GM12878 (cell line): ENCODE results near the gene MARCHF6. TPM values are rescaled to one million over a fixed set of nuclear protein-coding genes. Genes with fewer than 3 reads are reported as not detected.

Experiments
- ATAC-seq: fragments of 200-7000 bp; cut with Tn5 transposase; 3 replicates; pipeline ENCODE4 v1.9.1; 2020; ENCODE audit warnings: mild to moderate bottlenecking, moderate library complexity
- BruUV-seq: library from RNA; stranded (reverse); fragments of 400-500 nt; replicated peaks from 2 replicates; lab custom pipeline; 2021; lab: Mats Ljungman, UMichigan
- CTCF ChIA-PET: fragments of 300-600 bp; sonication (Branson Sonifier 250); formaldehyde crosslinking; extraction: SDS; loops from one replicate; lab custom pipeline; 2021; ENCODE audit warnings: inconsistent platforms; lab: Yijun Ruan, JAX
- POLR2A ChIA-PET: fragments of 350-600 bp; formaldehyde crosslinking; extraction: SDS; loops from one replicate; lab custom pipeline; 2021; ENCODE audit warnings: inconsistent platforms; lab: Charles Lee
- RAD21 ChIA-PET: fragments of 300-600 bp; sonication (Branson Sonifier 250); formaldehyde crosslinking; loops from one replicate; lab custom pipeline; 2023; ENCODE audit warnings: antibody characterized with exemption; ENCODE audit not compliant: unreplicated experiment; lab: Charles Lee
- SMC1A ChIA-PET: fragments of 300-600 bp; sonication (Branson Sonifier 250); formaldehyde crosslinking; loops from one replicate; lab custom pipeline; 2023; ENCODE audit not compliant: unreplicated experiment, uncharacterized antibody; lab: Charles Lee
- DNase-seq: peaks from one replicate; pipeline ENCODE4 v3.0.0-alpha.2; 2011; ENCODE audit warnings: low read depth, low spot score
- FAIRE-seq: peaks from 3 replicates; lab custom pipeline; 2011; peaks lifted over from hg19 to GRCh38; lab: Jason Lieb, UNC
- H2AFZ ChIP-seq: 2 replicates; pipeline ENCODE4 v1.6.0; 2011; ENCODE audit warnings: low read depth, low read length, control low read depth; ENCODE audit not compliant: control insufficient read depth
- H3K27ac ChIP-seq: 2 replicates; pipeline ENCODE4 v1.5.1; 2011; ENCODE audit warnings: control low read depth; ENCODE audit not compliant: control insufficient read depth, insufficient read depth
- H3K27me3 ChIP-seq, 2 experiments: replicated peaks in 1 of 2; 2 replicates each; pipeline versions ENCODE4 v1.6.0 to v1.6.1; 2011; ENCODE audit warnings: low read length in 1 of 2; ENCODE audit not compliant: control insufficient read depth in 2 of 2, insufficient read depth in 2 of 2
- H3K36me3 ChIP-seq, 2 experiments: 2 replicates each; pipeline ENCODE4 v1.5.1; 2011; ENCODE audit warnings: low read length in 1 of 2; ENCODE audit not compliant: control insufficient read depth in 2 of 2, insufficient read depth in 2 of 2
- H3K4me1 ChIP-seq: 2 replicates; pipeline ENCODE4 v1.6.1; 2011; ENCODE audit warnings: mild to moderate bottlenecking, low read length, moderate library complexity, mixed read lengths; ENCODE audit not compliant: control insufficient read depth, insufficient read depth
- H3K4me2 ChIP-seq: 2 replicates; pipeline ENCODE4 v1.6.0; 2011; ENCODE audit warnings: control low read depth; ENCODE audit not compliant: control insufficient read depth, insufficient read depth
- H3K4me3 ChIP-seq: fragments of 200-600 bp; sonication (generic); 2 replicates; pipeline ENCODE4 v1.5.1; 2016
- H3K79me2 ChIP-seq: 2 replicates; pipeline ENCODE4 v1.6.0; 2011; ENCODE audit warnings: low read length; ENCODE audit not compliant: control insufficient read depth, insufficient read depth
- H3K9ac ChIP-seq: 2 replicates; pipeline ENCODE4 v1.8.0; 2011; ENCODE audit warnings: low read length, control low read depth, mixed read lengths; ENCODE audit not compliant: control insufficient read depth, insufficient read depth
- H3K9me3 ChIP-seq: replicated peaks from 3 replicates; pipeline ENCODE4 v1.5.1; 2011; ENCODE audit warnings: mild to moderate bottlenecking, low read length; ENCODE audit not compliant: control insufficient read depth, insufficient read depth
- H4K20me1 ChIP-seq: 2 replicates; pipeline ENCODE4 v1.6.0; 2011; ENCODE audit not compliant: control insufficient read depth, insufficient read depth
- GATAD2B ChIP-seq: fragments of 450-650 bp; conservative IDR thresholded peaks from 2 replicates; pipeline ENCODE4 v1.6.1; 2017; ENCODE audit warnings: low read depth, mild to moderate bottlenecking, moderate library complexity
- POLR2AphosphoS5 ChIP-seq: IDR thresholded peaks from 2 replicates; pipeline ENCODE4 v1.6.1; 2011; ENCODE audit warnings: mild to moderate bottlenecking, low read length, inconsistent platforms
- SMAD1 ChIP-seq: fragments of 450-650 bp; IDR thresholded peaks from 2 replicates; pipeline ENCODE4 v1.6.1; 2018; ENCODE audit warnings: mild to moderate bottlenecking, low read depth; ENCODE audit not compliant: partially characterized antibody
- SRF ChIP-seq, 2 experiments: IDR thresholded peaks; 2 replicates each; pipeline ENCODE4 v1.6.1; 2011; ENCODE audit warnings: low read depth in 2 of 2, low read length in 2 of 2, mild to moderate bottlenecking in 1 of 2, moderate library complexity in 1 of 2
- WGBS: methylation state at CpG from one replicate; pipeline ENCODE4 v1.1.6; 2016; ENCODE audit warnings: low lambda C conversion rate; ENCODE audit not compliant: insufficient replicate concordance, insufficient coverage; ENCODE audit errors: missing lambda C conversion rate; 5-methylcytosine and 5-hydroxymethylcytosine counted together
- in situ Hi-C: fragments of 300-500 bp; cut with MboI; formaldehyde crosslinking; loops from 9 replicates; pipeline ENCODE4 v1.14.3; 2018; ENCODE audit warnings: mixed read lengths
- intact Hi-C: fragments of 100-400 bp; cut with micrococcal nuclease; formaldehyde crosslinking; loops from one replicate; pipeline ENCODE4 v1.14.2; 2022; ENCODE audit not compliant: unreplicated experiment
- polyA plus RNA-seq, 11 experiments: library from polyadenylated mRNA; depleted of rRNA in 4 of 11; unstranded in 6 of 11; stranded (reverse) in 5 of 11; fragments of >200 nt; fragmentation: Nextera tagmentation in 4 of 11; fragmentation: Illumina TruSeq in 1 of 11; extraction: Ambion mirVana in 4 of 11; extraction: Trizol in 1 of 11; gene quantifications; 1 replicate in 1 of 11; 2 replicates in 10 of 11; pipeline versions ENCODE4 v1.2.1 to v1.2.3, GENCODE V29; 2011 to 2016; ENCODE audit warnings: inconsistent platforms in 2 of 11, missing spikeins in 2 of 11, low read depth in 1 of 11
- total RNA-seq, 4 experiments: library from RNA; depleted of rRNA in 3 of 4; stranded (reverse); fragments of >200 nt in 3 of 4; fragmentation: Illumina TruSeq in 1 of 4; extraction: Trizol in 1 of 4; gene quantifications; 2 replicates each; pipeline versions ENCODE4 v1.2.1 to v1.2.3, GENCODE V29; 2013 to 2021
- TF ChIP-seq, protein P1 (sequence below): IDR thresholded peaks from 2 replicates; pipeline ENCODE4 v1.6.1; 2012; ENCODE audit warnings: mild to moderate bottlenecking, low read depth, low read length
- TF ChIP-seq, protein P2 (sequence below): fragments of 450-650 bp; IDR thresholded peaks from 2 replicates; pipeline ENCODE4 v1.6.1; 2017; ENCODE audit warnings: mild to moderate bottlenecking, moderate library complexity

Gene MARCHF6
- total and polyA plus RNA-seq, 10 of the 15 experiments (the other 5 are each of a cell fraction or from before 2014, with no cell fraction given), result 39.1 to 172 (median 61.0) TPM

DNA sequence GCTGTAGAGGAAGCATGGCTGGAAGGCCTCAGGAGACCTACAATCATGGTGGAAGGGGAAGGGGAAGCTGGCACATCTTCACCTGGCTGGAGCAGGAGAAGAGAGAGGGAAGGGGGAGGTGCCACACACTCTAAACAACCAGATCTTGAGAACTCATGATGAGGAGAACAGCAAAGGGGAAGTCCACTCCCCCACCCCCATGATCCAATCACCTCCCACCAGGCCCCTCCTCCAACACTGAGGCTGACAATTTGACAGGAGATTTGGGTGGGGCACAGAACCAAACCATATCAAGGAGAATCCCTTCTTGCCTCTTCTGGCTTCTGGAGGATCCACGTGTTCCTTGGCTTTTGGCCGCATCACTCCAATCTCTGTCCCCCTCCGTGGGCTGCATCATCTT is 32.7 kb upstream of the MARCHF6 start:
- Histone ChIP-seq H3K4me1 (no peaks in the 10 kb centered on the region), H3K79me2 (no peaks in the 10 kb centered on the region), H3K9ac (no peak overlapping the region), H3K4me3 (no peak overlapping the region), H3K9me3 (no peaks in the 10 kb centered on the region; the same call in 2 of the 3 replicates), H3K27ac (no peak overlapping the region), H2AFZ (no peak overlapping the region), H3K27me3 (no peaks in the 10 kb centered on the region), H3K4me2 (no peak overlapping the region), H3K36me3 (no peaks in the 10 kb centered on the region), H4K20me1 (no peaks in the 10 kb centered on the region)
- intact Hi-C loops, result no loop called here
- in situ Hi-C loops, result no loop called here
- ChIA-PET POLR2A (no interaction called here), SMC1A (no interaction called here), RAD21 (no interaction called here), CTCF (no interaction called here)
- no TSS peak for BruUV-seq
- DNase-seq, result no peak
- FAIRE-seq, result no peak
- ATAC-seq, result no peak
- WGBS, result 64% methylated on average over 3 of the region's 3 CpGs
- no peak for TF ChIP-seq GATAD2B
- TF ChIP-seq, protein P1, sequence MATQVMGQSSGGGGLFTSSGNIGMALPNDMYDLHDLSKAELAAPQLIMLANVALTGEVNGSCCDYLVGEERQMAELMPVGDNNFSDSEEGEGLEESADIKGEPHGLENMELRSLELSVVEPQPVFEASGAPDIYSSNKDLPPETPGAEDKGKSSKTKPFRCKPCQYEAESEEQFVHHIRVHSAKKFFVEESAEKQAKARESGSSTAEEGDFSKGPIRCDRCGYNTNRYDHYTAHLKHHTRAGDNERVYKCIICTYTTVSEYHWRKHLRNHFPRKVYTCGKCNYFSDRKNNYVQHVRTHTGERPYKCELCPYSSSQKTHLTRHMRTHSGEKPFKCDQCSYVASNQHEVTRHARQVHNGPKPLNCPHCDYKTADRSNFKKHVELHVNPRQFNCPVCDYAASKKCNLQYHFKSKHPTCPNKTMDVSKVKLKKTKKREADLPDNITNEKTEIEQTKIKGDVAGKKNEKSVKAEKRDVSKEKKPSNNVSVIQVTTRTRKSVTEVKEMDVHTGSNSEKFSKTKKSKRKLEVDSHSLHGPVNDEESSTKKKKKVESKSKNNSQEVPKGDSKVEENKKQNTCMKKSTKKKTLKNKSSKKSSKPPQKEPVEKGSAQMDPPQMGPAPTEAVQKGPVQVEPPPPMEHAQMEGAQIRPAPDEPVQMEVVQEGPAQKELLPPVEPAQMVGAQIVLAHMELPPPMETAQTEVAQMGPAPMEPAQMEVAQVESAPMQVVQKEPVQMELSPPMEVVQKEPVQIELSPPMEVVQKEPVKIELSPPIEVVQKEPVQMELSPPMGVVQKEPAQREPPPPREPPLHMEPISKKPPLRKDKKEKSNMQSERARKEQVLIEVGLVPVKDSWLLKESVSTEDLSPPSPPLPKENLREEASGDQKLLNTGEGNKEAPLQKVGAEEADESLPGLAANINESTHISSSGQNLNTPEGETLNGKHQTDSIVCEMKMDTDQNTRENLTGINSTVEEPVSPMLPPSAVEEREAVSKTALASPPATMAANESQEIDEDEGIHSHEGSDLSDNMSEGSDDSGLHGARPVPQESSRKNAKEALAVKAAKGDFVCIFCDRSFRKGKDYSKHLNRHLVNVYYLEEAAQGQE, result no peak
- TF ChIP-seq SRF (IDR thresholded peaks at IDR 0.05; ENCODE audit: low read depth in 2 of 2, low read length in 2 of 2), result no peak
- no peak for TF ChIP-seq POLR2AphosphoS5
- TF ChIP-seq, protein P2, sequence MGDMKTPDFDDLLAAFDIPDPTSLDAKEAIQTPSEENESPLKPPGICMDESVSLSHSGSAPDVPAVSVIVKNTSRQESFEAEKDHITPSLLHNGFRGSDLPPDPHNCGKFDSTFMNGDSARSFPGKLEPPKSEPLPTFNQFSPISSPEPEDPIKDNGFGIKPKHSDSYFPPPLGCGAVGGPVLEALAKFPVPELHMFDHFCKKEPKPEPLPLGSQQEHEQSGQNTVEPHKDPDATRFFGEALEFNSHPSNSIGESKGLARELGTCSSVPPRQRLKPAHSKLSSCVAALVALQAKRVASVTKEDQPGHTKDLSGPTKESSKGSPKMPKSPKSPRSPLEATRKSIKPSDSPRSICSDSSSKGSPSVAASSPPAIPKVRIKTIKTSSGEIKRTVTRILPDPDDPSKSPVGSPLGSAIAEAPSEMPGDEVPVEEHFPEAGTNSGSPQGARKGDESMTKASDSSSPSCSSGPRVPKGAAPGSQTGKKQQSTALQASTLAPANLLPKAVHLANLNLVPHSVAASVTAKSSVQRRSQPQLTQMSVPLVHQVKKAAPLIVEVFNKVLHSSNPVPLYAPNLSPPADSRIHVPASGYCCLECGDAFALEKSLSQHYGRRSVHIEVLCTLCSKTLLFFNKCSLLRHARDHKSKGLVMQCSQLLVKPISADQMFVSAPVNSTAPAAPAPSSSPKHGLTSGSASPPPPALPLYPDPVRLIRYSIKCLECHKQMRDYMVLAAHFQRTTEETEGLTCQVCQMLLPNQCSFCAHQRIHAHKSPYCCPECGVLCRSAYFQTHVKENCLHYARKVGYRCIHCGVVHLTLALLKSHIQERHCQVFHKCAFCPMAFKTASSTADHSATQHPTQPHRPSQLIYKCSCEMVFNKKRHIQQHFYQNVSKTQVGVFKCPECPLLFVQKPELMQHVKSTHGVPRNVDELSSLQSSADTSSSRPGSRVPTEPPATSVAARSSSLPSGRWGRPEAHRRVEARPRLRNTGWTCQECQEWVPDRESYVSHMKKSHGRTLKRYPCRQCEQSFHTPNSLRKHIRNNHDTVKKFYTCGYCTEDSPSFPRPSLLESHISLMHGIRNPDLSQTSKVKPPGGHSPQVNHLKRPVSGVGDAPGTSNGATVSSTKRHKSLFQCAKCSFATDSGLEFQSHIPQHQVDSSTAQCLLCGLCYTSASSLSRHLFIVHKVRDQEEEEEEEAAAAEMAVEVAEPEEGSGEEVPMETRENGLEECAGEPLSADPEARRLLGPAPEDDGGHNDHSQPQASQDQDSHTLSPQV, result no peak
- TF ChIP-seq SMAD1, result no peak
